ENCODE results near the gene NELFA. TPM values are rescaled to one million over a fixed set of nuclear protein-coding genes. Genes with fewer than 3 reads are reported as not detected.

The NELFA gene
- total and polyA plus RNA-seq, 12 donors = 8.8 to 19.7 (median 11.1) TPM

DNA sequence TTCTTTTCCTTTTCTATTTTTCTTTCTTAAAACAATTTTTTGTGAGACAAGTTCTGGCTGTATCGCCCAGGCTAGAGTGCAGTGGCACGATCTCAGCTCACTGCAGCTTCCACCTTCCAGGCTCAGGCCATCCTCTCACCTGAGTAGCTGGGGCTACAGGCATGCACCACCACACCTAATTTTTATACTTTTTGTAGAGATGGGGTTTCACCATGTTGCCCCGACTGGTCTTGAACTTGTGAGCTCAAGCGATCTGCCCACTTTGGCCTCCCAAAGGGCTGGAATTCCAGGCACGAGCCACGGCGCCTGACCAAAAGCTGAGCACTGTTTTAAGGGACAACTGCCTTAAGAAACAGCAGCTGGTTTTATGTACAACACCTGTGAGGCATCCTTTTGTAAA lies 41.0 kb upstream of the NELFA start:
- WGBS, 2 donors = 81 to 88% methylated on average over 7 of the region's 7 CpGs
- Histone ChIP-seq H3K4me3 (no peak overlapping the region), H3K36me3 (no peaks in the 10 kb centered on the region), H3K9me3 (peaks cover 0 to 2% (median 0%) of the 10 kb centered on the region in 11 donors), H3K27ac (no peak overlapping the region), H3K27me3 (peaks cover 0 to 79% (median 65%) of the 10 kb centered on the region in 7 donors), H3K4me1 (no peaks in the 10 kb centered on the region)
- TF ChIP-seq, protein P1, sequence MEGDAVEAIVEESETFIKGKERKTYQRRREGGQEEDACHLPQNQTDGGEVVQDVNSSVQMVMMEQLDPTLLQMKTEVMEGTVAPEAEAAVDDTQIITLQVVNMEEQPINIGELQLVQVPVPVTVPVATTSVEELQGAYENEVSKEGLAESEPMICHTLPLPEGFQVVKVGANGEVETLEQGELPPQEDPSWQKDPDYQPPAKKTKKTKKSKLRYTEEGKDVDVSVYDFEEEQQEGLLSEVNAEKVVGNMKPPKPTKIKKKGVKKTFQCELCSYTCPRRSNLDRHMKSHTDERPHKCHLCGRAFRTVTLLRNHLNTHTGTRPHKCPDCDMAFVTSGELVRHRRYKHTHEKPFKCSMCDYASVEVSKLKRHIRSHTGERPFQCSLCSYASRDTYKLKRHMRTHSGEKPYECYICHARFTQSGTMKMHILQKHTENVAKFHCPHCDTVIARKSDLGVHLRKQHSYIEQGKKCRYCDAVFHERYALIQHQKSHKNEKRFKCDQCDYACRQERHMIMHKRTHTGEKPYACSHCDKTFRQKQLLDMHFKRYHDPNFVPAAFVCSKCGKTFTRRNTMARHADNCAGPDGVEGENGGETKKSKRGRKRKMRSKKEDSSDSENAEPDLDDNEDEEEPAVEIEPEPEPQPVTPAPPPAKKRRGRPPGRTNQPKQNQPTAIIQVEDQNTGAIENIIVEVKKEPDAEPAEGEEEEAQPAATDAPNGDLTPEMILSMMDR (IDR thresholded peaks at IDR 0.05) = no peak
- intact Hi-C loops (cut with DNase I) = no loop called here
- ATAC-seq (no peak), DNase-seq (no peak)

- Histone ChIP-seq H3K4me3 (no peak overlapping the region), H3K27me3 (peaks cover 0 to 76% (median 64%) of the 10 kb centered on the region in 7 donors), H3K27ac (no peak overlapping the region), H3K9me3 (peaks cover 0 to 4% (median 0%) of the 10 kb centered on the region in 11 donors), H3K4me1 (no peaks in the 10 kb centered on the region), H3K36me3 (no peaks in the 10 kb centered on the region)
- 92 to 93% methylated on average over 7 of the region's 7 CpGs for WGBS, 2 donors
- TF ChIP-seq, protein P1 (IDR thresholded peaks at IDR 0.05) = no peak
- intact Hi-C loops (cut with DNase I) = no loop called here
- ATAC-seq (no peak), DNase-seq (no peak)
Observed at GRCh38 chr4:2049381-2049780, 40.6 kb upstream of the NELFA start.

DNA sequence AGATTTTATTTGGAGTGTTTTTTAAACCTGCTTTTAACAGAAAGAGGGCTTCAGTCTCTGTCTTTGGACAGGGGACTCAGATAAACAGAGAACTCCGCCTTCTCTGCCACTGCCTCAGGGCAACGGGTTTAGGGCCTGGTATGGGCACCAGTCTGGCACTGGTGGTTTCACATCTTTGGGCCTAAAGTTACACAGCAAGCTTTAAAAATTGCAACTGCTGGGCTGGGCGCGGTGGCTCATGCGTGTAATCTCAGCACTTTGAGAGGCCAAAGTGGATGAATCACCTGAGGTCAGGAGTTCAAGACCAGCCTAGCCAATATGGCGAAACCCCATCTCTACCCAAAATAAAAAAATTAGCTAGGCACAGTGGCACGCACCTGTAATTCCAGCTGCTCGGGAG lies 40.1 kb upstream of the NELFA start:
- 90 to 95% methylated on average over 8 of the region's 8 CpGs for WGBS, 2 donors
- Histone ChIP-seq H3K27me3 (peaks cover 0 to 75% (median 63%) of the 10 kb centered on the region in 7 donors), H3K4me1 (no peaks in the 10 kb centered on the region), H3K4me3 (no peak overlapping the region), H3K36me3 (no peaks in the 10 kb centered on the region), H3K9me3 (peaks cover 0 to 4% (median 0%) of the 10 kb centered on the region in 11 donors), H3K27ac (no peak overlapping the region)
- intact Hi-C loops (cut with DNase I) = no loop called here
- ATAC-seq = no peak
- TF ChIP-seq, protein P1 (IDR thresholded peaks at IDR 0.05) = no peak
- no peak for DNase-seq

DNA sequence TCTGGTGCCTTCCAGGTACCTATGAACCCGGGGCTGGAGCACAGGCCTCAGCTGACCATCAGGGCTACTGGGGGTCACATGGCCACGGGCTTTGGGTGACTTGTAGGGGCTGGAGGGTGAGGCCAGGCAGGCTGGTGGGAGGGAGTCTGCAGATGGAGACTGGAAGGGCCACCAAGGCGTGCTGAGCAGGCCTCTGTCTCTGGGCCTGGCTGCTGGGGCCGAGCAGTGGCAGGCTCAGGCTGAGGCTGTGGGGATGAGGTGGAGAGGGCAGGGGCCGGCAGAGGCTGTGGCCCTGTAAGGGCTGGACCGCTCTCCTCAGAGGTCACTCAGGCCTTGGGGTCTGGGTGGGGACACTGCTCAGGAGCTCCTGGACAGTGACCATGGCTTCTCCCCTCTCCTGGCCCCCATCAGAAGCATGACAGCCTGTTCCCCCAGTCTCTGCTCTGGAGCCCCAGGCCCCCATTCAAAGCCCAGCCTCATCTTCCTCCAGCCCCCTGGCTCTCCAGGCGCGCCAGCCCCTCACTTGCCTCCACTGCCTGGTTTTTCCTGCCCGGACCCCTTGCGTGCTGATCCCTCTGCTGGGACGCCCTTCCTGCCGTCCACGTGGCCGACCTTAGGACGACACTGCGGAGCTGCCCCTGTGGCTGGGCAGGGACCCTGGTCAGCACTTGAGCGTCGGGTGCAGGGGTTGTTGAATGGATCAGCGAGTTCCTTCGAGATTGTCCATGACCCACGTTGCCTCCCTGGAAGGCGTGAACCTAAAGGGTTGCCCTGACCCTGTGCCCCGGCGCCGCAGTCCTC lies 39.2 kb upstream of the NELFA start:
- TF ChIP-seq, protein P1 (IDR thresholded peaks at IDR 0.05) = no peak
- Histone ChIP-seq H3K27me3 (peaks cover 0 to 74% (median 61%) of the 10 kb centered on the region in 7 donors), H3K4me3 (no peak overlapping the region), H3K36me3 (no peaks in the 10 kb centered on the region), H3K27ac (no peak overlapping the region), H3K9me3 (peaks cover 0 to 4% (median 0%) of the 10 kb centered on the region in 11 donors), H3K4me1 (no peaks in the 10 kb centered on the region)
- ATAC-seq (no peak), DNase-seq (no peak)
- intact Hi-C loops (cut with DNase I) = no loop called here
- WGBS, 2 donors = 82 to 91% methylated on average over 25 of the region's 25 CpGs
